SU-DHL-6 (cell line): ENCODE data around the gene UBE2Q1.

ENCODE experiments used
- H2AFZ ChIP-seq: fragments of 200-600 bp; sonication (generic); 2 replicates; pipeline ENCODE4 v1.6.1; 2014; ENCODE audit warnings: low read depth, mild to moderate bottlenecking, moderate library complexity, mixed read lengths, antibody characterized with exemption, low read length; ENCODE audit not compliant: severe bottlenecking
- H3F3A ChIP-seq: fragments of 200-600 bp; shearing (Covaris generic); 2 replicates; pipeline ENCODE4 v1.6.0; 2016; ENCODE audit warnings: antibody characterized with exemption, mild to moderate bottlenecking; ENCODE audit not compliant: insufficient read depth
- H3K27ac ChIP-seq: fragments of 200-600 bp; sonication (generic); 2 replicates; pipeline ENCODE4 v1.5.1; 2016; ENCODE audit warnings: low read depth, mild to moderate bottlenecking, low read length, moderate library complexity, mixed read lengths
- H3K27me3 ChIP-seq: fragments of 200-600 bp; sonication (generic), shearing (Covaris generic); 2 replicates; pipeline ENCODE4 v1.6.0; 2014; ENCODE audit warnings: mild to moderate bottlenecking, low read length
- H3K36me3 ChIP-seq: fragments of 200-600 bp; sonication (generic); 2 replicates; pipeline ENCODE4 v1.6.1; 2014; ENCODE audit warnings: mild to moderate bottlenecking, low read length, mixed read lengths
- H3K4me2 ChIP-seq: fragments of 300-600, 200-600 bp; shearing (Covaris generic), sonication (generic); 2 replicates; pipeline ENCODE4 v1.6.0; 2014; ENCODE audit warnings: low read length, low read depth, mild to moderate bottlenecking; ENCODE audit not compliant: poor library complexity, severe bottlenecking
- H3K4me3 ChIP-seq: fragments of 200-600 bp; sonication (generic); 2 replicates; pipeline ENCODE4 v1.5.1; 2014; ENCODE audit warnings: antibody characterized with exemption, low read length, mild to moderate bottlenecking, mixed read lengths; ENCODE audit not compliant: insufficient read depth, poor library complexity, severe bottlenecking
- H3K79me2 ChIP-seq: fragments of 200-600 bp; sonication (generic); 2 replicates; pipeline ENCODE4 v1.6.1; 2014; ENCODE audit warnings: mild to moderate bottlenecking, low read length, moderate library complexity; ENCODE audit not compliant: insufficient read depth
- H3K9ac ChIP-seq: fragments of 200-600 bp; sonication (generic); 2 replicates; pipeline ENCODE4 v1.7.0; 2014; ENCODE audit warnings: mild to moderate bottlenecking, low read length
- H3K9me2 ChIP-seq: fragments of 200-600 bp; sonication (generic); replicated peaks from 2 replicates; pipeline ENCODE4 v1.6.1; 2014; ENCODE audit warnings: low read length; ENCODE audit not compliant: insufficient read depth
- H3K9me3 ChIP-seq: fragments of 200-600 bp; sonication (generic); 2 replicates; pipeline ENCODE4 v1.6.1; 2014; ENCODE audit warnings: low read length, mixed read lengths; ENCODE audit not compliant: insufficient read depth
- H4K20me1 ChIP-seq: fragments of 200-600 bp; sonication (generic); 2 replicates; pipeline ENCODE4 v1.6.1; 2014; ENCODE audit warnings: low read depth, mild to moderate bottlenecking, antibody characterized with exemption, low read length, moderate library complexity, mixed read lengths
- EZH2phosphoT487 ChIP-seq: fragments of 200-600 bp; sonication (generic), shearing (Covaris generic); conservative IDR thresholded peaks from 2 replicates; pipeline ENCODE4 v1.6.1; 2018; ENCODE audit warnings: mild to moderate bottlenecking, antibody characterized with exemption, low read length, moderate library complexity, mixed read lengths
- TF ChIP-seq, protein P1 (sequence below): fragments of 200-600 bp; sonication (generic); IDR thresholded peaks from one replicate; pipeline ENCODE4 v1.5.1; 2017; ENCODE audit warnings: antibody characterized with exemption, mild to moderate bottlenecking, low read length, moderate library complexity; ENCODE audit not compliant: insufficient read depth, poor library complexity, severe bottlenecking

Gene UBE2Q1

DNA sequence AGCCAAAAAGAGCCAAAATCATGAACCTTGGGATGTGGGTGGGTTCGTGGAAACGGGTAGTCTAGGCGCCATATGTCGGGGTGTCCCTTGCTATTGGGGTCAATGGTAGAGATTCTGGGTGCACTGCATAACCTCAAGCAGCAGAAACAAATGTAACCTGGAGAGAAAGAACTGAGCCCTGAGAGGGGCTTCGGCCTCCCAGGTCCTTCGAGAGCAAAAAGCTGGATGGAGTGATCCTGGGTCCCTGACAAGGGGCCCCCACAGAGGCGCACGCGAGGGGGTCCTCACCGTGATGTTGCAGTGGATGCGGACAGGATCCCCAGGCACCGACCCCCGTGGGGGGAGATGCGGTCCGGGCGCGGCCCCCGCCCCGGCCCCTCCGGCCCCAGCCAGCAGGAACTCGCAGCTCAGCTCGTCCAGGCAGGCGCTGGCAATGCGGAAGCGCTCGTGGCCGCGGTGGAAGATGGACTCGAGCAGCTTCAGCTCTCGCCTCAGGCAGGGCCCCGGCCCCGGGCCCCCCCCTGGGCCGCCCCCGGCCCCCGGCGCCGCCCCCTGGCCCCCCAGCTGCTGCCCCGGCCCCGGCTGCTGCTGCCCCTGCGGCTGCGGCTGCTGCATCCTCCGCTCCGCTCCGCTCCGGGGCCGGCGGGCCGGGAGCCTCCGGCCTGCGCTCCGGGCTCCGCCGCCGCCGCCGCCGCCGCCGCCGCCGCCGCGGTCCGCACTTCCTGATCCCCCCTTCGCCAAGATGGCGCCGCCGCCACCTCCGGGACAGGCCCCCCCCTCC lies at the start of gene UBE2Q1:
Gene UBE2Q1, minus strand, starts transcription at position 724 of the 781 bp plus-strand sequence. Its CDS starts 109 bp downstream, at position 615.
- TF ChIP-seq EZH2phosphoT487: no peak
- TF ChIP-seq, protein P1, sequence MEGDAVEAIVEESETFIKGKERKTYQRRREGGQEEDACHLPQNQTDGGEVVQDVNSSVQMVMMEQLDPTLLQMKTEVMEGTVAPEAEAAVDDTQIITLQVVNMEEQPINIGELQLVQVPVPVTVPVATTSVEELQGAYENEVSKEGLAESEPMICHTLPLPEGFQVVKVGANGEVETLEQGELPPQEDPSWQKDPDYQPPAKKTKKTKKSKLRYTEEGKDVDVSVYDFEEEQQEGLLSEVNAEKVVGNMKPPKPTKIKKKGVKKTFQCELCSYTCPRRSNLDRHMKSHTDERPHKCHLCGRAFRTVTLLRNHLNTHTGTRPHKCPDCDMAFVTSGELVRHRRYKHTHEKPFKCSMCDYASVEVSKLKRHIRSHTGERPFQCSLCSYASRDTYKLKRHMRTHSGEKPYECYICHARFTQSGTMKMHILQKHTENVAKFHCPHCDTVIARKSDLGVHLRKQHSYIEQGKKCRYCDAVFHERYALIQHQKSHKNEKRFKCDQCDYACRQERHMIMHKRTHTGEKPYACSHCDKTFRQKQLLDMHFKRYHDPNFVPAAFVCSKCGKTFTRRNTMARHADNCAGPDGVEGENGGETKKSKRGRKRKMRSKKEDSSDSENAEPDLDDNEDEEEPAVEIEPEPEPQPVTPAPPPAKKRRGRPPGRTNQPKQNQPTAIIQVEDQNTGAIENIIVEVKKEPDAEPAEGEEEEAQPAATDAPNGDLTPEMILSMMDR: no peak
- Histone ChIP-seq H3K9ac (peak within 1 kb of the TSS; percentile 94), H2AFZ (peak within 1 kb of the TSS; percentile 87), H3F3A (no peaks in the 10 kb centered on the region), H4K20me1 (no peaks in the 10 kb centered on the region; the same call in 1 of the 2 replicates), H3K9me3 (no peaks in the 10 kb centered on the region), H3K4me2 (peak within 1 kb of the TSS; percentile 82), H3K4me3 (peak within 1 kb of the TSS; percentile 92), H3K27me3 (no peaks in the 10 kb centered on the region), H3K9me2 (no peaks in the 10 kb centered on the region), H3K27ac (peak within 1 kb of the TSS; percentile 61), H3K79me2 (peaks cover 25% of the 10 kb centered on the region), H3K36me3 (peaks cover 14% of the 10 kb centered on the region)

DNA sequence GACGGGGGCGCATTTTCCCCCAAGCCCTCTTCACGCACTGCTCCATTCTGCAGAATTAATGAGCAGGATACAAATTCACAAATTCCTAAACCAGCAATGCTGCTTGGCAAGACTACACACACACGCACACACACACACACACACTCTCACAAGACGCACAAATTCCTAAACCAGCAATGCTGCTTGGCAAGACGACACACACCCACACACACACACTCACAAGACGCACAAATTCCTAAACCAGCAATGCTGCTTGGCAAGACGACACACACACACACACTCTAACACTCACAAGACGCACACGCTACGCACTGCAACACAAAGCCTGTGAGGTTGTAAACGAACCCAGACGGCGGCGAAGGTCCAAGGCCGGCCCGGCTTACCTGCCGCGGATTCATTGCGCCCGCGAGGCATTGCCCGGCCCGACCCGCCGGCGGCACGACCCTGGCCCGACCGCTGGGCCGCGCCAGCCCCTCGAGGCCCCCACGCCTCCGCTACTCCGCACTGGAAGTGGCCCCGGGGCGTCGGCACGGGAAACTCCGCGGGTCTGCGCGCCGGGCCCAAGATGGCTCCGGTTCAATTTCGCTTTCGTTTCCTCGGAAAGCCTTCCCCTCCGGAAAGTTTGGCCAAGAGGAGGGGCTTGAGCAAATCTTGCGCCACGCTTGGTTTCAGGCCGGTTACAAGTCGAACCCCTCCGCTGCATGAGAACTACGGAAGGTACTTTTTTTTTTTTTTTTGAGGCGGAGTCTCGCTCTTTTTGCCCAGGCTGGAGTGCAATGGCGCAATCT lies 49.3 kb upstream of the UBE2Q1 start, which contains the start of gene ADAR:
Gene ADAR, minus strand, starts transcription at position 578 of the 788 bp plus-strand sequence. Its CDS starts 180 bp downstream, at position 398.
- peaks cover 27% of the 10 kb centered on the region for H3F3A ChIP-seq
- peak within 1 kb of the TSS; percentile 88 for H2AFZ ChIP-seq
- H3K27me3 ChIP-seq: no peaks in the 10 kb centered on the region
- H3K79me2 ChIP-seq: peaks cover 69% of the 10 kb centered on the region
- H3K4me2 ChIP-seq: peak within 1 kb of the TSS; percentile 67
- H3K9me3 ChIP-seq: no peaks in the 10 kb centered on the region
- TF ChIP-seq, protein P1: no peak
- TF ChIP-seq EZH2phosphoT487: no peak
- H3K9ac ChIP-seq: peak within 1 kb of the TSS; percentile 85
- no peaks in the 10 kb centered on the region for H3K9me2 ChIP-seq
- H3K36me3 ChIP-seq: no peaks in the 10 kb centered on the region
- H4K20me1 ChIP-seq: no peaks in the 10 kb centered on the region; the same call in 1 of the 2 replicates
- H3K4me3 ChIP-seq: peak within 1 kb of the TSS; percentile 77
- peak within 1 kb of the TSS; percentile 72 for H3K27ac ChIP-seq

DNA sequence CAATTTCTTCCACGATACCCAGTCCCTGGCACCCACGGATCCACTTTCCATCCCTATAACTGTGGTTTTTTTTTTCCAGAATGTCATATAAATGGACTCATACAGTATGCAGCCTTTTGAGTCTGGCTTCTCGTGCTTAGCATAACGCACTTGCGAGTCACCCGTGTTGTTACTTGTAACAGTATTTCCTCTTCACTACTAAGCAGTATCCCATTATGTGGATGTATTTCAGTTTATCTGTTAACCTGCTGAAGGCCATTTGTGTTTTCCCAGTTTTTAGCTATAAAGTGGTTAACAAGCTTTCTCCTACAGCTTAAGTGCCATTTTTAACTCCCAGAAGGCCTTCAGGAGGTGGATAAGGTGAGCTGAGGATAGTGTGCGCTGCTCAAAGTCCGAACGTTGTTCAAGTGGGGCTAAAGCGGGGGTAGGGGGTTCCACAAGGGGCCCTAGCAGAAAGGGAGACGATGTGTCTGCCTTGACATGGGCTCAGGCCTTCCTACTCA lies 48.7 kb upstream of the UBE2Q1 start:
- Histone ChIP-seq H4K20me1 (no peaks in the 10 kb centered on the region; the same call in 1 of the 2 replicates), H3K4me2 (peak overlapping the region; percentile 67), H3K9me3 (no peaks in the 10 kb centered on the region), H2AFZ (no peak overlapping the region), H3K36me3 (no peaks in the 10 kb centered on the region), H3K9me2 (no peaks in the 10 kb centered on the region), H3K27ac (peak overlapping the region; percentile 72), H3K79me2 (peaks cover 75% of the 10 kb centered on the region), H3F3A (peaks cover 27% of the 10 kb centered on the region), H3K9ac (peak overlapping the region; percentile 85), H3K27me3 (no peaks in the 10 kb centered on the region), H3K4me3 (peak overlapping the region; percentile 77)
- TF ChIP-seq EZH2phosphoT487: no peak
- TF ChIP-seq, protein P1: no peak
